Uterus (tissue), 4 donors: ENCODE measurements around the gene DENND2D. TPM values are rescaled to one million over a fixed set of nuclear protein-coding genes. Genes with fewer than 3 reads are reported as not detected.

Experiments
- DNase-seq, 2 donors: peaks; one replicate each; pipeline ENCODE4 v3.0.0-alpha.2; 2019 to 2020
- H3K27ac ChIP-seq, 2 donors: fragments of 200-600 bp; sonication (generic); 1 replicate in 1 of 2; 2 replicates in 1 of 2; pipeline ENCODE4 v1.5.1; 2016 to 2018
- H3K27me3 ChIP-seq, 2 donors: fragments of 200-600 bp; sonication (generic); one replicate each; pipeline ENCODE4 v1.5.1; 2018 to 2019; ENCODE audit warnings: control low read depth in 1 of 2
- H3K36me3 ChIP-seq, 2 donors: fragments of 200-600 bp; sonication (generic); one replicate each; pipeline ENCODE4 v1.5.1; 2019; ENCODE audit warnings: control low read depth in 1 of 2
- H3K4me1 ChIP-seq, 2 donors: fragments of 200-600 bp; sonication (generic); one replicate each; pipeline ENCODE4 v1.5.1; 2018 to 2019; ENCODE audit warnings: control low read depth in 1 of 2
- H3K4me3 ChIP-seq, 2 donors: fragments of 200-600 bp; sonication (generic); 1 replicate in 1 of 2; 2 replicates in 1 of 2; pipeline ENCODE4 v1.5.1; 2018 to 2019; ENCODE audit warnings: mild to moderate bottlenecking in 1 of 2
- H3K9me3 ChIP-seq, 2 donors: fragments of 200-600 bp; sonication (generic); one replicate each; pipeline ENCODE4 v1.5.1; 2019; ENCODE audit warnings: control low read depth in 1 of 2
- POLR2A ChIP-seq, 2 donors: fragments of 450-650 bp; IDR thresholded peaks; one replicate each; pipeline ENCODE4 v1.6.1; 2016; ENCODE audit warnings: antibody characterized with exemption in 2 of 2, mild to moderate bottlenecking in 1 of 2, moderate library complexity in 1 of 2
- intact Hi-C: fragments of 100-400 bp; cut with DNase I; formaldehyde crosslinking; loops from one replicate; pipeline ENCODE4 v1.15.1; 2023; ENCODE audit warnings: low total_unique reads
- total RNA-seq, 4 donors: library from RNA; depleted of rRNA in 3 of 4; stranded (reverse); fragments of >200 nt in 3 of 4; gene quantifications; one replicate each; pipeline versions ENCODE4 v1.1.0 to v1.2.4, GENCODE V29; 2014 to 2023
- TF ChIP-seq, protein P1 (sequence below), 4 experiments: fragments of 200-600 bp in 2 of 4; fragments of 450-650 bp in 2 of 4; sonication (generic) in 2 of 4; IDR thresholded peaks; one replicate each; pipeline ENCODE4 v1.5.1; 2016 to 2019; ENCODE audit warnings: antibody characterized with exemption in 4 of 4, mild to moderate bottlenecking in 2 of 4, moderate library complexity in 1 of 4
- donor health status: DM: yes; HTN: yes; CAD: no.

DENND2D gene, protein sequence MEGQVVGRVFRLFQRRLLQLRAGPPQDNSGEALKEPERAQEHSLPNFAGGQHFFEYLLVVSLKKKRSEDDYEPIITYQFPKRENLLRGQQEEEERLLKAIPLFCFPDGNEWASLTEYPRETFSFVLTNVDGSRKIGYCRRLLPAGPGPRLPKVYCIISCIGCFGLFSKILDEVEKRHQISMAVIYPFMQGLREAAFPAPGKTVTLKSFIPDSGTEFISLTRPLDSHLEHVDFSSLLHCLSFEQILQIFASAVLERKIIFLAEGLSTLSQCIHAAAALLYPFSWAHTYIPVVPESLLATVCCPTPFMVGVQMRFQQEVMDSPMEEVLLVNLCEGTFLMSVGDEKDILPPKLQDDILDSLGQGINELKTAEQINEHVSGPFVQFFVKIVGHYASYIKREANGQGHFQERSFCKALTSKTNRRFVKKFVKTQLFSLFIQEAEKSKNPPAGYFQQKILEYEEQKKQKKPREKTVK
- total RNA-seq: 10 to 100 TPM in 1 of 4 donors, 1 to 10 TPM in 3; 2.3 to 25.9 (median 8.0) TPM

DNA sequence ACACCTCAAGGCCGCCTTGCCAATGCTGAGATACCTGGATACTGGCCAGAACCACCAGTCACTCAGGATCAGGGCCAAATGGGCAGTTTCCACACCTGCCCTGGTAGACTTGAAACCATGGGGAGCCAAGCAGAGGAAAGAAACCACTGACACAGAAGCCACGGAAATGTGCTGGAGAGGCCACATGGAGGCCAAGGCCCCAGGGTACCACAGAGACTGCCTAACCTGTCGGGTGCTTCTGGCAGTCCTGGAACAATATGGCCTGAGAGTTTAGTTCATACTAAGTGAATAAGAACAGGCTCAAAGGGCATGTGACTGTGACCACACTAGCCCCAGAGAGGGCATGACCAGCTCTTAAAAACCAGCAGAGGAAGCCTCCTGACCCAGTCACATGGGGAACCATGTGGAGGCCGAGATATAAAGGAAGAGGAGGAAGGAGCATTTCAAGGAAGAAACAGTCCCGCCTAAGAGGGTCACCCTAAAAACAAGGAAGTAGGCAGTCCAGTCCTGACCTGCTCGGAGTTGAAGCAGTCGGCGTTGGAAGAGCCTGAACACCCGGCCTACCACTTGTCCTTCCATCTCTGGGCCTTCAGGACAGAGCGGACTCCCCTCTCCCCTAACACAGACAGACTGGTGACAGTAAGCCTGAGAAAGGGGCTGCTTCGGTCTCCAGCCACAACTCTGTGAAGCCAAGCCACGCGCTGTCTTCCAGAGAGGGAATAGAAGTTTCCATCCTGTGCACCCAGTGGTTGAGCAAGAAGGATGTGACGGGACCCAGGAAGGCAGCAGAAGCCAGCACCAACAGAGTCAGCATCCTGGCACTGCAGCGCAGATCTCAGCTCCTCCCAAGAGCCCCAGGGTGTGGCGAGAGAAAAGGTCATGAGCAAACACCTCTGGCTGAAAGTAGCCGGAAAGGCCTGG is at the start of gene DENND2D:
TSS of gene DENND2D (minus strand) at position 766 of the 921 bp plus-strand sequence. CDS start at position 579, 187 bp downstream.
- Histone ChIP-seq H3K4me3 (no peak within 1 kb of the TSS), H3K9me3 (no peaks in the 10 kb centered on the region), H3K27ac (no peak within 1 kb of the TSS), H3K27me3 (no peaks in the 10 kb centered on the region), H3K4me1 (no peaks in the 10 kb centered on the region), H3K36me3 (no peaks in the 10 kb centered on the region)
- intact Hi-C loops: no loop called here
- DNase-seq: peak in 1 of 2 donors; percentile 27
- TF ChIP-seq, protein P1, sequence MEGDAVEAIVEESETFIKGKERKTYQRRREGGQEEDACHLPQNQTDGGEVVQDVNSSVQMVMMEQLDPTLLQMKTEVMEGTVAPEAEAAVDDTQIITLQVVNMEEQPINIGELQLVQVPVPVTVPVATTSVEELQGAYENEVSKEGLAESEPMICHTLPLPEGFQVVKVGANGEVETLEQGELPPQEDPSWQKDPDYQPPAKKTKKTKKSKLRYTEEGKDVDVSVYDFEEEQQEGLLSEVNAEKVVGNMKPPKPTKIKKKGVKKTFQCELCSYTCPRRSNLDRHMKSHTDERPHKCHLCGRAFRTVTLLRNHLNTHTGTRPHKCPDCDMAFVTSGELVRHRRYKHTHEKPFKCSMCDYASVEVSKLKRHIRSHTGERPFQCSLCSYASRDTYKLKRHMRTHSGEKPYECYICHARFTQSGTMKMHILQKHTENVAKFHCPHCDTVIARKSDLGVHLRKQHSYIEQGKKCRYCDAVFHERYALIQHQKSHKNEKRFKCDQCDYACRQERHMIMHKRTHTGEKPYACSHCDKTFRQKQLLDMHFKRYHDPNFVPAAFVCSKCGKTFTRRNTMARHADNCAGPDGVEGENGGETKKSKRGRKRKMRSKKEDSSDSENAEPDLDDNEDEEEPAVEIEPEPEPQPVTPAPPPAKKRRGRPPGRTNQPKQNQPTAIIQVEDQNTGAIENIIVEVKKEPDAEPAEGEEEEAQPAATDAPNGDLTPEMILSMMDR (IDR thresholded peaks at IDR 0.05): no peak
- no peak for TF ChIP-seq POLR2A (IDR thresholded peaks at IDR 0.05)

DNA sequence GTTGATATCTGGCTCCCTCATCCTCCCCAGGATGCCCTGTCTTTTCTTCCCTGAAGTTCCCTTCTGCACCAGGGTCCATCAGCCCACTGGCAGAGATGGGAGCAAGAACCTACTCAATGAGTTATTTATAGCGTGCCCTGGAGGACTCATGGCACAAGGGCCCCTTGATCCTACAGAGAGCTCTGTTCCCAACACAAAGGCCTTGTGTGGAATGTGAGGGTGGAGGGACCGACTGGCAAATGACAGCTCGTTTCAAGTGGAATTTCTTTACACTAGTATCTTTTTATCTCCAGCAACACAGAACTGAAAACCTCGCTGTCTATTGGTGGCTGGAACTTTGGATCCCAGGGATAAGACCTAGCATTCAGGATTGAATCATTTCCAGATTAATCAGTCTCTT is 49.5 kb upstream of the DENND2D start:
- Histone ChIP-seq H3K27me3 (no peaks in the 10 kb centered on the region), H3K36me3 (no peaks in the 10 kb centered on the region), H3K9me3 (no peaks in the 10 kb centered on the region), H3K4me1 (no peaks in the 10 kb centered on the region), H3K27ac (no peak overlapping the region), H3K4me3 (no peak overlapping the region)
- no peak for TF ChIP-seq POLR2A (IDR thresholded peaks at IDR 0.05)
- TF ChIP-seq, protein P1 (IDR thresholded peaks at IDR 0.05): no peak
- DNase-seq: no peak
- intact Hi-C loops: no loop called here

DNA sequence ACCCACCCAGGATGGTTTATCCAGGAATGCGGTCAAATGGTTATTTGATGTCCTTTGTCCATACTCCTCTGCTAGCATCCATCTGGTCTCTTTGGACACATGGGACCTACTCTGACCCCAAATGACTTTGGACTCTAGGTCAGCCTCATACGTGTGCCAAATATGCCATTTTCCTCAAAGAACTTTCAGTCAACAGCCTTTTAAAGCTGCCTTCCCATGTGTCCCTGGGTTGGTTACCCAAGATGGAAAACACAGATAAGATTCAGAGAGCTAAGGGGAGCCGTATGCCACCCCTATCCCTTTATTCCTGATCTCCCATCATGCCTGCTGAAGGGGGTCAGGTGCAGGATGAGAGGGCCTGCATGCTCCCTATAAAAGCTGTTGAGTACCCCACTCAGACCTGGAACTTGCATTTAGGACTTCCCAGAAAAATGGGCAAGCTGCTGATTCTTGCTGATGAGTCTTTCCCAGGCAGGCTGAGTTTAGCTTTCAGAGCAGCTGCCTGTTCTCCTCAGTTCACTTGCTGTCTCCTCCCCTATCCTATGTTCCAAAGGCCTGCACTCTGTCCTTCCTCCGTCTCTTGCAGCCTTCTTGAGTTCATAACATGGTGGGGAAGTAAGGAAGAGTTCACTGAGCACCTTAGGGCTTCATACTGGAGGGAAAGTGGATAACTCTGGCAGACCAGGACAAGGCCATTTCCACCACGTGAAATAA is 46.8 kb upstream of the DENND2D start:
- no peaks in the 10 kb centered on the region for H3K4me1 ChIP-seq
- H3K36me3 ChIP-seq: no peaks in the 10 kb centered on the region
- no peak overlapping the region for H3K4me3 ChIP-seq
- no peak overlapping the region for H3K27ac ChIP-seq
- DNase-seq: no peak
- TF ChIP-seq, protein P1 (IDR thresholded peaks at IDR 0.05): no peak
- TF ChIP-seq POLR2A (IDR thresholded peaks at IDR 0.05): no peak
- intact Hi-C loops: no loop called here
- H3K9me3 ChIP-seq: no peaks in the 10 kb centered on the region
- no peaks in the 10 kb centered on the region for H3K27me3 ChIP-seq

DNA sequence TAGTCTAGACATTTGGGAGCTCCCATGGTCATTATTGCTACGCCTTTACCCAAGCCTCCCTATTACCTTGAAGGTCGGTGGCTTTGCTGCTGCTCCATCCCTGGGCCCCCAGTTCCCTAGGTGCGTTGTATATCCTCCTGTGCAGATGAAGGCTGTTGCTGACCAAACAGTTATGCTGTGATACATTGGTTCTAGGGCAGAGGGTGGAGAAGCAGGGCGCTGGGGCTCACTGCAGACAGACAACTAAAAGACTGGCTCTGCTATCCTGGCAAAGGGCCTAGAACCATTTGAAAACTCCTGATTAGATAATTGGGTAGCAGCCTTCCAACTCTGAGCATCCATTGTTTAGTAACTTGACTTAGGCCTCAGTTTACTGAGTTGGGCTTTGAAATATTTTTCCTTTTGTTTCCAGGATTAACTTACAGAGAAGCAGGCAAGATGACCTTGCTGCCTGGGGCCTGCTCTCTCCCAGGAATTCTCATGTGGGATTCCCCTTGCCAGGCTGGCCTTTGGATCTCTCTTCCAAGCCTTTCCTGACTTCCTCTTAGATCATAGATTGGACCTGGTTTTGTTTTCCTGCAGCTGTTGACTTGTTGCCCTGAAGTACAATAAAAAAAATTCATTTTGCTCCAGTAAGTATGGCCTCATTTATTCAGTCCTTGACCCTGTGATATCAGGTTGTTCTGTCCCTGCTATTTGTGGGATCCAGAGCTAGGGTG is 42.5 kb upstream of the DENND2D start:
- H3K9me3 ChIP-seq: no peaks in the 10 kb centered on the region
- DNase-seq: no peak
- intact Hi-C loops: no loop called here
- H3K4me3 ChIP-seq: no peak overlapping the region
- no peak overlapping the region for H3K27ac ChIP-seq
- no peaks in the 10 kb centered on the region for H3K27me3 ChIP-seq
- no peaks in the 10 kb centered on the region for H3K36me3 ChIP-seq
- TF ChIP-seq POLR2A (IDR thresholded peaks at IDR 0.05): no peak
- TF ChIP-seq, protein P1 (IDR thresholded peaks at IDR 0.05): no peak
- H3K4me1 ChIP-seq: no peaks in the 10 kb centered on the region
